Measurements from ENCODE around the gene TEX54.

The TEX54 gene

GRCh38 chr11:62831520-62832335 lies 913 bp downstream of the TEX54 start, which contains the start of gene STX5 (continued):
- TF ChIP-seq ZNF629 (tag by site-specific recombination; IDR thresholded peaks at IDR 0.05), result peak; percentile 86; the same call in 1 of the 2 replicates
- TF ChIP-seq SP7 (tag by site-specific recombination; IDR thresholded peaks at IDR 0.05), result 0 out of 2 replicates have a peak, but pooled peaks have one; percentile 69
- TF ChIP-seq ZBTB1 (tag by site-specific recombination; IDR thresholded peaks at IDR 0.05), result no peak
- TF ChIP-seq ZBTB21 (tag by site-specific recombination; IDR thresholded peaks at IDR 0.05), result peak; percentile 59; the same call in 1 of the 2 replicates
- peak; percentile 72; the same call in 1 of the 2 replicates for TF ChIP-seq ZNF341 (tag by site-specific recombination; IDR thresholded peaks at IDR 0.05; ENCODE audit: low read depth)
- peak; percentile 90 for TF ChIP-seq PATZ1 (tag by site-specific recombination; IDR thresholded peaks at IDR 0.05)
- TF ChIP-seq ZBTB8A (tag by site-specific recombination; IDR thresholded peaks at IDR 0.05), result peak; percentile 58; the same call in 1 of the 2 replicates
- TF ChIP-seq SP2 (tag by site-specific recombination; IDR thresholded peaks at IDR 0.05), result peak; percentile 91
- TF ChIP-seq ZFHX2 (tag by site-specific recombination; conservative IDR thresholded peaks at IDR 0.05), result peak; percentile 75
- peak; percentile 88 for TF ChIP-seq PRDM10 (tag by site-specific recombination; IDR thresholded peaks at IDR 0.05)
- TF ChIP-seq GLIS2 (tag by site-specific recombination; IDR thresholded peaks at IDR 0.05), result peak; percentile 64
- peak; percentile 74 for TF ChIP-seq EGR2 (tag by site-specific recombination; IDR thresholded peaks at IDR 0.05; ENCODE audit: low read depth)
- 0 out of 2 replicates have a peak, but pooled peaks have one; percentile 32 for TF ChIP-seq KLF17 (tag by site-specific recombination; IDR thresholded peaks at IDR 0.05)
- peak; percentile 55 for TF ChIP-seq ZBTB26 (tag by site-specific recombination; optimal IDR thresholded peaks at IDR 0.05)
- TF ChIP-seq SALL2 (tag by site-specific recombination; IDR thresholded peaks at IDR 0.05; ENCODE audit: borderline replicate concordance), result no peak
- peak; percentile 95 for TF ChIP-seq ZEB2 (tag by site-specific recombination; IDR thresholded peaks at IDR 0.05)
- TF ChIP-seq ZNF335 (tag by site-specific recombination; conservative IDR thresholded peaks at IDR 0.05), result peak; percentile 85
- TF ChIP-seq ZBTB48 (tag by site-specific recombination; IDR thresholded peaks at IDR 0.05), result peak; percentile 89; the same call in 1 of the 2 replicates
- TF ChIP-seq ZNF366 (tag by site-specific recombination; conservative IDR thresholded peaks at IDR 0.05), result no peak
- no peak for TF ChIP-seq ZNF146 (tag by site-specific recombination; IDR thresholded peaks at IDR 0.05)
- TF ChIP-seq PBX3 (CRISPR knock-in tag; IDR thresholded peaks at IDR 0.05), result peak; percentile 92; the same call in 1 of the 2 replicates
- TF ChIP-seq SP3 (tag by site-specific recombination; IDR thresholded peaks at IDR 0.05), result peak; percentile 88

Measured in HEK293 (cell line).